GM12878 (cell line): ENCODE measurements around the gene TMEM63B. TPM values are rescaled to one million over a fixed set of nuclear protein-coding genes. Genes with fewer than 3 reads are reported as not detected.

Experiments
- ATAC-seq: fragments of 200-7000 bp; cut with Tn5 transposase; 3 replicates; pipeline ENCODE4 v1.9.1; 2020; ENCODE audit warnings: mild to moderate bottlenecking, moderate library complexity
- BruUV-seq: library from RNA; stranded (reverse); fragments of 400-500 nt; replicated peaks from 2 replicates; lab custom pipeline; 2021; lab: Mats Ljungman, UMichigan
- CTCF ChIA-PET: fragments of 300-600 bp; sonication (Branson Sonifier 250); formaldehyde crosslinking; extraction: SDS; loops from one replicate; lab custom pipeline; 2021; ENCODE audit warnings: inconsistent platforms; lab: Yijun Ruan, JAX
- POLR2A ChIA-PET: fragments of 350-600 bp; formaldehyde crosslinking; extraction: SDS; loops from one replicate; lab custom pipeline; 2021; ENCODE audit warnings: inconsistent platforms; lab: Charles Lee
- RAD21 ChIA-PET: fragments of 300-600 bp; sonication (Branson Sonifier 250); formaldehyde crosslinking; loops from one replicate; lab custom pipeline; 2023; ENCODE audit warnings: antibody characterized with exemption; ENCODE audit not compliant: unreplicated experiment; lab: Charles Lee
- SMC1A ChIA-PET: fragments of 300-600 bp; sonication (Branson Sonifier 250); formaldehyde crosslinking; loops from one replicate; lab custom pipeline; 2023; ENCODE audit not compliant: unreplicated experiment, uncharacterized antibody; lab: Charles Lee
- DNase-seq: peaks from one replicate; pipeline ENCODE4 v3.0.0-alpha.2; 2011; ENCODE audit warnings: low read depth, low spot score
- FAIRE-seq: peaks from 3 replicates; lab custom pipeline; 2011; peaks lifted over from hg19 to GRCh38; lab: Jason Lieb, UNC
- H2AFZ ChIP-seq: 2 replicates; pipeline ENCODE4 v1.6.0; 2011; ENCODE audit warnings: low read depth, low read length, control low read depth; ENCODE audit not compliant: control insufficient read depth
- H3K27ac ChIP-seq: 2 replicates; pipeline ENCODE4 v1.5.1; 2011; ENCODE audit warnings: control low read depth; ENCODE audit not compliant: control insufficient read depth, insufficient read depth
- H3K27me3 ChIP-seq, 2 experiments: replicated peaks in 1 of 2; 2 replicates each; pipeline versions ENCODE4 v1.6.0 to v1.6.1; 2011; ENCODE audit warnings: low read length in 1 of 2; ENCODE audit not compliant: control insufficient read depth in 2 of 2, insufficient read depth in 2 of 2
- H3K36me3 ChIP-seq, 2 experiments: 2 replicates each; pipeline ENCODE4 v1.5.1; 2011; ENCODE audit warnings: low read length in 1 of 2; ENCODE audit not compliant: control insufficient read depth in 2 of 2, insufficient read depth in 2 of 2
- H3K4me1 ChIP-seq: 2 replicates; pipeline ENCODE4 v1.6.1; 2011; ENCODE audit warnings: mild to moderate bottlenecking, low read length, moderate library complexity, mixed read lengths; ENCODE audit not compliant: control insufficient read depth, insufficient read depth
- H3K4me2 ChIP-seq: 2 replicates; pipeline ENCODE4 v1.6.0; 2011; ENCODE audit warnings: control low read depth; ENCODE audit not compliant: control insufficient read depth, insufficient read depth
- H3K4me3 ChIP-seq: fragments of 200-600 bp; sonication (generic); 2 replicates; pipeline ENCODE4 v1.5.1; 2016
- H3K79me2 ChIP-seq: 2 replicates; pipeline ENCODE4 v1.6.0; 2011; ENCODE audit warnings: low read length; ENCODE audit not compliant: control insufficient read depth, insufficient read depth
- H3K9ac ChIP-seq: 2 replicates; pipeline ENCODE4 v1.8.0; 2011; ENCODE audit warnings: low read length, control low read depth, mixed read lengths; ENCODE audit not compliant: control insufficient read depth, insufficient read depth
- H3K9me3 ChIP-seq: replicated peaks from 3 replicates; pipeline ENCODE4 v1.5.1; 2011; ENCODE audit warnings: mild to moderate bottlenecking, low read length; ENCODE audit not compliant: control insufficient read depth, insufficient read depth
- H4K20me1 ChIP-seq: 2 replicates; pipeline ENCODE4 v1.6.0; 2011; ENCODE audit not compliant: control insufficient read depth, insufficient read depth
- BRCA1 ChIP-seq: IDR thresholded peaks from 2 replicates; pipeline ENCODE4 v1.6.1; 2011; ENCODE audit warnings: low read depth, low read length, improper control_type of control experiment
- CBX3 ChIP-seq: fragments of 200-600 bp; sonication (generic); IDR thresholded peaks from 2 replicates; pipeline ENCODE4 v1.6.1; 2016; ENCODE audit warnings: low read depth, borderline replicate concordance
- CEBPB ChIP-seq, 2 experiments: fragments of 150-350 bp in 1 of 2; IDR thresholded peaks; 2 replicates each; pipeline ENCODE4 v1.6.1; 2012 to 2014; ENCODE audit warnings: low read depth in 2 of 2, low read length in 2 of 2, borderline replicate concordance in 1 of 2, inconsistent platforms in 1 of 2
- CHD1 ChIP-seq: IDR thresholded peaks from 2 replicates; pipeline ENCODE4 v1.6.1; 2012; ENCODE audit warnings: low read depth, low read length, improper control_type of control experiment
- FOXM1 ChIP-seq: IDR thresholded peaks from 2 replicates; pipeline ENCODE4 v1.6.1; 2012; ENCODE audit warnings: low read depth, mild to moderate bottlenecking, inconsistent platforms, low read length, moderate library complexity
- HDAC6 ChIP-seq: fragments of 200-600 bp; sonication (generic); IDR thresholded peaks from one replicate; pipeline ENCODE4 v1.8.0; 2017; ENCODE audit warnings: antibody characterized with exemption; ENCODE audit not compliant: unreplicated experiment
- MEF2A ChIP-seq: IDR thresholded peaks from 2 replicates; pipeline ENCODE4 v1.6.1; 2011; ENCODE audit warnings: low read depth, mild to moderate bottlenecking, low read length, moderate library complexity; ENCODE audit not compliant: insufficient read depth
- PAX8 ChIP-seq: fragments of 450-650 bp; IDR thresholded peaks from 2 replicates; pipeline ENCODE4 v1.6.1; 2017; ENCODE audit warnings: mild to moderate bottlenecking, moderate library complexity
- RBBP5 ChIP-seq: fragments of 200-600 bp; sonication (generic); conservative IDR thresholded peaks from 2 replicates; pipeline ENCODE4 v1.6.1; 2016
- RUNX3 ChIP-seq: IDR thresholded peaks from 2 replicates; pipeline ENCODE4 v1.6.1; 2012; ENCODE audit warnings: low read length, inconsistent platforms
- SPI1 ChIP-seq: IDR thresholded peaks from 2 replicates; pipeline ENCODE4 v1.6.1; 2011; ENCODE audit warnings: low read depth, mild to moderate bottlenecking, low read length, moderate library complexity, borderline replicate concordance; ENCODE audit not compliant: insufficient read depth
- SRF ChIP-seq, 2 experiments: IDR thresholded peaks; 2 replicates each; pipeline ENCODE4 v1.6.1; 2011; ENCODE audit warnings: low read depth in 2 of 2, low read length in 2 of 2, mild to moderate bottlenecking in 1 of 2, moderate library complexity in 1 of 2
- USF2 ChIP-seq: IDR thresholded peaks from 2 replicates; pipeline ENCODE4 v1.6.1; 2011; ENCODE audit warnings: low read depth, low read length, improper control_type of control experiment, borderline replicate concordance
- WRNIP1 ChIP-seq: IDR thresholded peaks from 2 replicates; pipeline ENCODE4 v1.6.1; 2011; ENCODE audit warnings: low read depth, low read length, improper control_type of control experiment, borderline replicate concordance
- ZBED1 ChIP-seq: IDR thresholded peaks from 2 replicates; pipeline ENCODE4 v1.6.1; 2016; ENCODE audit warnings: borderline replicate concordance
- ZNF384 ChIP-seq: IDR thresholded peaks from 2 replicates; pipeline ENCODE4 v1.6.1; 2012; ENCODE audit warnings: low read depth, mild to moderate bottlenecking, low read length, improper control_type of control experiment, borderline replicate concordance
- ZNF622 ChIP-seq: fragments of 450-650 bp; IDR thresholded peaks from 2 replicates; pipeline ENCODE4 v1.6.1; 2017; ENCODE audit warnings: mild to moderate bottlenecking, inconsistent platforms
- ZZZ3 ChIP-seq: IDR thresholded peaks from 2 replicates; pipeline ENCODE4 v1.6.1; 2011; ENCODE audit warnings: low read depth; ENCODE audit not compliant: control insufficient read depth, insufficient read length
- WGBS: methylation state at CpG from one replicate; pipeline ENCODE4 v1.1.6; 2016; ENCODE audit warnings: low lambda C conversion rate; ENCODE audit not compliant: insufficient replicate concordance, insufficient coverage; ENCODE audit errors: missing lambda C conversion rate; 5-methylcytosine and 5-hydroxymethylcytosine counted together
- in situ Hi-C: fragments of 300-500 bp; cut with MboI; formaldehyde crosslinking; loops from 9 replicates; pipeline ENCODE4 v1.14.3; 2018; ENCODE audit warnings: mixed read lengths
- intact Hi-C: fragments of 100-400 bp; cut with micrococcal nuclease; formaldehyde crosslinking; loops from one replicate; pipeline ENCODE4 v1.14.2; 2022; ENCODE audit not compliant: unreplicated experiment
- polyA plus RNA-seq, 11 experiments: library from polyadenylated mRNA; depleted of rRNA in 4 of 11; unstranded in 6 of 11; stranded (reverse) in 5 of 11; fragments of >200 nt; fragmentation: Nextera tagmentation in 4 of 11; fragmentation: Illumina TruSeq in 1 of 11; extraction: Ambion mirVana in 4 of 11; extraction: Trizol in 1 of 11; gene quantifications; 1 replicate in 1 of 11; 2 replicates in 10 of 11; pipeline versions ENCODE4 v1.2.1 to v1.2.3, GENCODE V29; 2011 to 2016; ENCODE audit warnings: inconsistent platforms in 2 of 11, missing spikeins in 2 of 11, low read depth in 1 of 11
- total RNA-seq, 4 experiments: library from RNA; depleted of rRNA in 3 of 4; stranded (reverse); fragments of >200 nt in 3 of 4; fragmentation: Illumina TruSeq in 1 of 4; extraction: Trizol in 1 of 4; gene quantifications; 2 replicates each; pipeline versions ENCODE4 v1.2.1 to v1.2.3, GENCODE V29; 2013 to 2021
- TF ChIP-seq, protein P1 (sequence below): fragments of 450-650 bp; IDR thresholded peaks from 2 replicates; pipeline ENCODE4 v1.6.1; 2017; ENCODE audit warnings: mild to moderate bottlenecking, moderate library complexity

TMEM63B gene
- total and polyA plus RNA-seq, 10 of the 15 experiments (the other 5 are each of a cell fraction or from before 2014, with no cell fraction given), result 0.09 to 15.0 (median 7.1) TPM; not detected in 1

DNA sequence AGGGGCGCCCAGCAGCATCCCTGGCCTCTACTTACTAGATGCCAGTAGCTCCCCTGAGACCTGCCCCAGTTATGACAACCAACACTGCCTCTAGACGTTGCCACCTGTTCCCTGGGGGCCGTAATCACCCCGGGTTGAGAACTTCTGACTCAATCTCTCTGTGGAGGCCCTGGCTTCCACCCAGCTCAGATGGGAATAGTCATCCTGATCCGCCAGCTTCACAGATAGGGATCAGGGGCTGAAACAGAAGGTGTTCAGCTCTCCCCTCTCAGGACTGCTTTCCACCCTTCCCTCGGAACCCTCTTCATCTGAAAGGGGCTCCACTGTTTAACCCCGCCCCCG, 34.6 kb downstream of the TMEM63B start (continued):
- no peak for TF ChIP-seq FOXM1
- no peak for TF ChIP-seq SPI1
- TF ChIP-seq ZBED1, result no peak
- no peak for TF ChIP-seq CHD1
- no peak for TF ChIP-seq PAX8
- no peak for TF ChIP-seq RUNX3
- no peak for TF ChIP-seq USF2

DNA sequence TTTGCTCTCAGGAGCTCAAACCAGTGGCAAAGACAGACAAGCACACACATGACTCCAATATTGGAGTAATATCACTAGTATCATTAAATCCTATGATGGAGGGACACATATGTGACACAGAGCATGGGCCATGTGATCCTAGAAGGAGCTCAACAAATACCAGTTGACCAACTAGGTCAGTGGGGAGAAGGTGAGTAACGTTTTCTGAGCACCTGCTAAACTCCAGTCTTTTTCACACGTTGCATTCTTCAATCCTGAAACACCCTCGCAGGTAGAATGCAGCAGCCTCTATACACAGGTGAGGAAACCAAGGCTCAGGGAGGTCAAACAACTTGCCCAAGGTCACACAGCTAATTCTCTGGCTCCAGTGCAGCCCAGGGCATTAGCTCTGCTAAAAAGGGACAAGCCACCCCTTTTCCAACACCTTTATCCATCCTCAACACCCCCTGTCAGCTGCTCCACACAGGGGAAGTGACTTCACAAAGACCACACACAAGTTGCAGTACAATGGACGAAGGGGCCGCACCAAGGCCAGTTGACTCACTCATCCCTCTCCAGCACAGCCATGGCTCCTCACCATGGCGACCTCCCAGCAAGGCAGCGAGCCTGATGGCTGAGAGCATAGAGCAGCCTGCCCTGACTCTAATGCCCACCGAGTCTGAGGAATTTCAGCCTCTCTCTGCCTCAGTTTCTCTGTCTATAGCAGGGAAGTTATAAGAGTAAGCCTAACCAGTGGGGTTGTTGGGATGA, 35.7 kb downstream of the TMEM63B start:
- no peak overlapping the region for H3K4me2 ChIP-seq
- no peaks in the 10 kb centered on the region for H3K36me3 ChIP-seq
- H2AFZ ChIP-seq, result no peak overlapping the region
- CTCF ChIA-PET, result interaction anchor here (0.7 to 4.4 kb wide), 8 partner anchors 10 to 142 kb away, joined by 3 to 31 read pairs (median 3); no protein-coding TSS in a partner anchor
- H3K4me1 ChIP-seq, result no peaks in the 10 kb centered on the region
- H3K4me3 ChIP-seq, result no peak overlapping the region
- intact Hi-C loops, result no loop called here
- 36% methylated on average over 8 of the region's 8 CpGs for WGBS
- no peaks in the 10 kb centered on the region for H4K20me1 ChIP-seq
- no peak overlapping the region for H3K9ac ChIP-seq
- peaks cover 0 to 4% of the 10 kb centered on the region in 2 experiments; a peak in 1 of 4 replicates for H3K27me3 ChIP-seq
- ATAC-seq (no peak), DNase-seq (no peak), FAIRE-seq (no peak)
- RAD21 ChIA-PET, result interaction anchor here (1.2 kb wide), 1 partner anchor 67 kb away, joined by 5 read pairs; no protein-coding TSS in a partner anchor
- no TSS peak for BruUV-seq
- H3K79me2 ChIP-seq, result no peaks in the 10 kb centered on the region
- H3K27ac ChIP-seq, result no peak overlapping the region
- POLR2A ChIA-PET, result interaction anchor here (0.6 kb wide), 1 partner anchor 9 kb away, joined by 3 read pairs; no protein-coding TSS in a partner anchor
- in situ Hi-C loops, result no loop called here
- SMC1A ChIA-PET, result interaction anchor here (0.6 to 1.3 kb wide), 6 partner anchors 10 to 974 kb away, joined by 3 to 4 read pairs (median 4); no protein-coding TSS in a partner anchor
- no peaks in the 10 kb centered on the region for H3K9me3 ChIP-seq
- TF ChIP-seq PAX8, result no peak
- no peak for TF ChIP-seq CBX3
- no peak for TF ChIP-seq WRNIP1
- TF ChIP-seq BRCA1, result no peak
- no peak for TF ChIP-seq RBBP5
- TF ChIP-seq MEF2A, result no peak
- TF ChIP-seq CEBPB (IDR thresholded peaks at IDR 0.05; ENCODE audit: borderline replicate concordance in 1 of 2, low read depth in 2 of 2, low read length in 2 of 2), result no peak
- TF ChIP-seq, protein P1, sequence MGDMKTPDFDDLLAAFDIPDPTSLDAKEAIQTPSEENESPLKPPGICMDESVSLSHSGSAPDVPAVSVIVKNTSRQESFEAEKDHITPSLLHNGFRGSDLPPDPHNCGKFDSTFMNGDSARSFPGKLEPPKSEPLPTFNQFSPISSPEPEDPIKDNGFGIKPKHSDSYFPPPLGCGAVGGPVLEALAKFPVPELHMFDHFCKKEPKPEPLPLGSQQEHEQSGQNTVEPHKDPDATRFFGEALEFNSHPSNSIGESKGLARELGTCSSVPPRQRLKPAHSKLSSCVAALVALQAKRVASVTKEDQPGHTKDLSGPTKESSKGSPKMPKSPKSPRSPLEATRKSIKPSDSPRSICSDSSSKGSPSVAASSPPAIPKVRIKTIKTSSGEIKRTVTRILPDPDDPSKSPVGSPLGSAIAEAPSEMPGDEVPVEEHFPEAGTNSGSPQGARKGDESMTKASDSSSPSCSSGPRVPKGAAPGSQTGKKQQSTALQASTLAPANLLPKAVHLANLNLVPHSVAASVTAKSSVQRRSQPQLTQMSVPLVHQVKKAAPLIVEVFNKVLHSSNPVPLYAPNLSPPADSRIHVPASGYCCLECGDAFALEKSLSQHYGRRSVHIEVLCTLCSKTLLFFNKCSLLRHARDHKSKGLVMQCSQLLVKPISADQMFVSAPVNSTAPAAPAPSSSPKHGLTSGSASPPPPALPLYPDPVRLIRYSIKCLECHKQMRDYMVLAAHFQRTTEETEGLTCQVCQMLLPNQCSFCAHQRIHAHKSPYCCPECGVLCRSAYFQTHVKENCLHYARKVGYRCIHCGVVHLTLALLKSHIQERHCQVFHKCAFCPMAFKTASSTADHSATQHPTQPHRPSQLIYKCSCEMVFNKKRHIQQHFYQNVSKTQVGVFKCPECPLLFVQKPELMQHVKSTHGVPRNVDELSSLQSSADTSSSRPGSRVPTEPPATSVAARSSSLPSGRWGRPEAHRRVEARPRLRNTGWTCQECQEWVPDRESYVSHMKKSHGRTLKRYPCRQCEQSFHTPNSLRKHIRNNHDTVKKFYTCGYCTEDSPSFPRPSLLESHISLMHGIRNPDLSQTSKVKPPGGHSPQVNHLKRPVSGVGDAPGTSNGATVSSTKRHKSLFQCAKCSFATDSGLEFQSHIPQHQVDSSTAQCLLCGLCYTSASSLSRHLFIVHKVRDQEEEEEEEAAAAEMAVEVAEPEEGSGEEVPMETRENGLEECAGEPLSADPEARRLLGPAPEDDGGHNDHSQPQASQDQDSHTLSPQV, result no peak
- TF ChIP-seq ZNF622, result no peak
- TF ChIP-seq SRF (IDR thresholded peaks at IDR 0.05; ENCODE audit: low read depth in 2 of 2, low read length in 2 of 2), result no peak
- no peak for TF ChIP-seq ZNF384
- TF ChIP-seq HDAC6, result no peak
- no peak for TF ChIP-seq ZZZ3
